AG10803 (cell line): ENCODE results near the gene PCDHA6.
A peak's percentile ranks its signal among the peaks of the same experiment; 100 is the strongest.
"Not testable (repeated sequence)": the region's sequence is repeated elsewhere in the genome, so short reads cannot be mapped to it uniquely, and the experiment has no call there.

Source experiments
- DNase-seq: peaks from one replicate; pipeline ENCODE4 v3.0.0; 2010; ENCODE audit warnings: low read depth
- H3K4me3 ChIP-seq: 2 replicates; pipeline ENCODE4 v1.5.1; 2011; ENCODE audit warnings: mild to moderate bottlenecking, low read length, control low read depth
- TF ChIP-seq, protein P1 (sequence below): conservative IDR thresholded peaks from 2 replicates; pipeline ENCODE4 v1.5.1; 2011; ENCODE audit warnings: mild to moderate bottlenecking, low read length, control low read depth, inconsistent platforms

The PCDHA6 gene

GRCh38 chr5:140833993-140834392 is 6.2 kb downstream of the PCDHA6 start, which contains the start of gene PCDHA7:
Gene PCDHA7, plus strand, starts transcription at chr5:140834269. Its CDS starts 115 bp downstream, at chr5:140834384.
- peak; percentile 35 for DNase-seq
- peak within 1 kb of the TSS; percentile 32 for H3K4me3 ChIP-seq

GRCh38 chr5:140834439-140835008 is 6.8 kb downstream of the PCDHA6 start:
- H3K4me3 ChIP-seq: peak overlapping the region; percentile 32

More at GRCh38 chr5:140833993-140834392, 6.2 kb downstream of the PCDHA6 start, which contains the start of gene PCDHA7:
- TF ChIP-seq, protein P1, sequence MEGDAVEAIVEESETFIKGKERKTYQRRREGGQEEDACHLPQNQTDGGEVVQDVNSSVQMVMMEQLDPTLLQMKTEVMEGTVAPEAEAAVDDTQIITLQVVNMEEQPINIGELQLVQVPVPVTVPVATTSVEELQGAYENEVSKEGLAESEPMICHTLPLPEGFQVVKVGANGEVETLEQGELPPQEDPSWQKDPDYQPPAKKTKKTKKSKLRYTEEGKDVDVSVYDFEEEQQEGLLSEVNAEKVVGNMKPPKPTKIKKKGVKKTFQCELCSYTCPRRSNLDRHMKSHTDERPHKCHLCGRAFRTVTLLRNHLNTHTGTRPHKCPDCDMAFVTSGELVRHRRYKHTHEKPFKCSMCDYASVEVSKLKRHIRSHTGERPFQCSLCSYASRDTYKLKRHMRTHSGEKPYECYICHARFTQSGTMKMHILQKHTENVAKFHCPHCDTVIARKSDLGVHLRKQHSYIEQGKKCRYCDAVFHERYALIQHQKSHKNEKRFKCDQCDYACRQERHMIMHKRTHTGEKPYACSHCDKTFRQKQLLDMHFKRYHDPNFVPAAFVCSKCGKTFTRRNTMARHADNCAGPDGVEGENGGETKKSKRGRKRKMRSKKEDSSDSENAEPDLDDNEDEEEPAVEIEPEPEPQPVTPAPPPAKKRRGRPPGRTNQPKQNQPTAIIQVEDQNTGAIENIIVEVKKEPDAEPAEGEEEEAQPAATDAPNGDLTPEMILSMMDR: peak; percentile 18; the same call in 1 of the 2 replicates

GRCh38 chr5:140835622-140836510 is 8.1 kb downstream of the PCDHA6 start:
- TF ChIP-seq, protein P1: no peak

More at GRCh38 chr5:140834439-140835008, 6.8 kb downstream of the PCDHA6 start:
- DNase-seq: not testable (repeated sequence)

GRCh38 chr5:140840978-140841962 is 13.5 kb downstream of the PCDHA6 start, which contains the start of gene PCDHA8:
Gene PCDHA8, plus strand, starts transcription at chr5:140841187. Its CDS starts 135 bp downstream, at chr5:140841322.
- no peak for DNase-seq
- TF ChIP-seq, protein P1: peak; percentile 25
- no peak within 1 kb of the TSS; the same call in 1 of the 2 replicates for H3K4me3 ChIP-seq

More at GRCh38 chr5:140835622-140836510, 8.1 kb downstream of the PCDHA6 start:
- H3K4me3 ChIP-seq: no peak overlapping the region
- no peak for DNase-seq

- TF ChIP-seq, protein P1: no peak
- no peak for DNase-seq
- H3K4me3 ChIP-seq: no peak overlapping the region
Measured at GRCh38 chr5:140842798-140843733, 15.3 kb downstream of the PCDHA6 start.

DNA sequence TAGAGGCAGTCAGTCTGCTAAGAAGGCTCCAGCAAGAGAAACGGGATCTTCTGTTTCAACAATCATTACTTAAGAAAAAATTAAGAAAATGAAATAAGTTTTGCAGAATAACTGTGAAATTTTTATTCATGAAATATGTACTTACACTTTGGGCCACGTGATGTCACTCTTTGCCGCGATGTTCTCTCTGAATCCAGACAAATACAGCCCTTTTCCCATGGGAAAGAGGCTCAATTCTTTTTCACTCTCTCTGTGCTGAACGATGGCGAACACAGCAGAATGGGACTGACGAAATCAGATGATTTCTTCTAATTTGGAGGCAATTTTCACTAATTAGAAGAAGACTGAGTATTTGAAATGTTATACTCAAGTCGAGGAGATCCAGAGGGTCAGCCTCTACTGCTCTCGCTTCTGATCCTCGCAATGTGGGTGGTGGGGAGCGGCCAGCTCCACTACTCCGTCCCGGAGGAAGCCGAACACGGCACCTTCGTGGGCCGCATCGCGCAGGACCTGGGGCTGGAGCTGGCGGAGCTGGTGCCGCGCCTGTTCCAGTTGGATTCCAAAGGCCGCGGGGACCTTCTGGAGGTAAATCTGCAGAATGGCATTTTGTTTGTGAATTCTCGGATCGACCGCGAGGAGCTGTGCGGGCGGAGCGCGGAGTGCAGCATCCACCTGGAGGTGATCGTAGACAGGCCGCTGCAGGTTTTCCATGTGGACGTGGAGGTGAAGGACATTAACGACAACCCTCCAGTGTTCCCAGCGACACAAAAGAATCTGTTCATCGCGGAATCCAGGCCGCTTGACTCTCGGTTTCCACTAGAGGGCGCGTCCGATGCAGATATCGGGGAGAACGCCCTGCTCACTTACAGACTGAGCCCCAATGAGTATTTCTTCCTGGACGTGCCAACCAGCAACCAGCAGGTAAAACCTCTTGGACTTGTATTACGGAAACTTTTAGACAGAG is 20.7 kb downstream of the PCDHA6 start, which contains the start of gene PCDHA9:
Gene PCDHA9, plus strand, starts transcription at position 244 of the 964 bp plus-strand sequence. Its CDS starts 114 bp downstream, at position 358.
- DNase-seq, H3K4me3 ChIP-seq: not testable (repeated sequence)

GRCh38 chr5:140849831-140850634 is 22.3 kb downstream of the PCDHA6 start:
- DNase-seq, H3K4me3 ChIP-seq: not testable (repeated sequence)
